A549 treated with Hydrocortisone at 1 μM for 4 hours (cell line): Measurements from ENCODE around the gene MZT2A. TPM values are rescaled to one million over a fixed set of nuclear protein-coding genes. Genes with fewer than 3 reads are reported as not detected.

Source experiments
- total RNA-seq: library from RNA; stranded (reverse); fragments of 200-300 nt; extraction: Qiagen RNA extraction; gene quantifications from 5 replicates; pipeline ENCODE4 v1.2.3, GENCODE V29; 2022

MZT2A gene
- total RNA-seq: 112 to 203 TPM (median 190 TPM) in 5 replicates

DNA sequence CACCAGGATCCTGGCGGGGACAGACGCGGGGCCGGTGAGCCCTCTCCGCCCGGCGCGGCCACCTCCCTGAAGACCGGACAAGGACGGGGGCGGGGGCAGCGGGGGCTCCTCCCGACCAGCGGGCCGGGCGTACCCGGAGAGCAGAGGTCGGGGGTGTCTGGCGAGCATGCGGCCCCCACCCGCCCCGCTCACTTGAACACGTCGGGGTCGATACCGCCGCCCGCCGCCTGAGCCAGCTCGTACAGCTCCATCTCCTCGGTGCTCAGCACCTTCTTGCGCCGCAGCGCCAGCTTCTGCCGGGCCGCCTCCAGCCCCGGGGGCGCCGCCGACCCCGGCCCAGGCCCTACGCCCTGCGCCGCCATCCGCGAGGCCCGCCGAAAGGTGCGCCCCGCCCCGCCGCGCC is at the start of gene MZT2A:
Gene MZT2A (minus strand): TSS at position 383 of the 403 bp plus-strand sequence. CDS start 21 bp downstream, at position 362.

DNA sequence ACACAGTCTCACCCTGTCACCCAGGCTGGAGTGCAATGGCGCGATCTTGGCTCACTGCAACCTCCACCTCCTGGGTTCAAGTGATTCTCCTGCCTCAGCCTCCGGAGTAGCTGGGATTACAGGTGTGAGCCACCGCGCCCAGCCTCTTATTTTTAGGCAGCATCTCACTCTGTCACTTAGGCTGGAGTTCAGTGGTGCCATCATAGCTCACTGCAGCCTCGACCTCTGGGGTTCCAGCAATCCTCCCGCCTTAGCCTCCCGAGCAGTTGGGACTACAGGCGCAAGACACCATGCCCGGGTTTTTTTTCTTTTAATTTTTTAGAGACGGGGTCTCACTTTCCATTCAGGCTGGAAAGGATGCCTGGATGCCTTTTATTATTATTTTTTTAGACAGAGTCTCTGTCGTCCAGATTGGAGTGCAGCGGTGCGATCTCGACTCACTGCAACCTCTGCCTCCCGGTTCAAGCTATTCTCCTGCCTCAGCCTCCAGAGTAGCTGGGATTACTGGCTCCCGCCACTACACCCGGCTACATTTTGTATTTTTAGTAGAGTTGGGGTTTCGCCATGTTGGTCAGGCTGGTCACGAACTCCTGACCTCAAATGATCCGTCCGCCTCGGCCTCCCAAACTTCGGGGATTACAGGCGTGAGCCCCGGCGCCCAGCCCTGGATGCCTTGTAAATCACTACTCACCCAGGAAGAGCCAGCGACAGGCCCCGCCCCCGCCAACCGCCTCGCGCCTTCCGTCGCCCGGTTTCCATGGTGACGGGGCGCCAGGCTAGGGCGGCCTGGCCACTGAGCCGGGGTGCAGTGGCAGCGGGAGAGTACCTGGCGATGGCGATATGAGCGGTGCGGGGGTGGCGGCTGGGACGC is 35.2 kb upstream of the MZT2A start, which contains the start of gene CCDC74A:
Gene CCDC74A (plus strand): TSS at position 758 of the 871 bp plus-strand sequence. CDS start 83 bp downstream, at position 841.

DNA sequence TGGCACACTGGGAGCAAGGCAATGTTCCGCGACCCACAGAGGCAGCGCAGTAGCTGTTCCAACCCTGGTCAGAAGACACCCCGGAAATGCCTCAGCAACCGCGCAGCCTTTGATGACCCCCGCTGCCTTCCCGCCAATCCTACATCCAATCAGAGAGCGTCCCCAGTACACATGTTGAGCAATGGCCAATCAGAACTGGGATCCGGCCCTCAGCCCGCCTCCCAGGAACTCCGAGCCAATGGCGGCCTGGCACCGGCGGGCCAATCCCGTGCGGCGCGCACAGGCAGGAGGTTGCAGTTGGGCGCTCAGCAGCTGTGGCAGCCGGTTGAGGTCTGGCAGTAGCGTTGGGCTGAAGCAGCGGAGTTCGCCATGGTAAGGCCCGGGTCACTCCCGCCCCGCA is 16.4 kb downstream of the MZT2A start, which contains the start of gene TUBA3D:
Gene TUBA3D (plus strand): TSS at position 289 of the 400 bp plus-strand sequence. CDS start 81 bp downstream, at position 370.

Other genes with a start within 250 kb of the MZT2A start
- gene RAB6D, start 128.2 kb downstream of the MZT2A start, total RNA-seq: 0.03 TPM in 2 of 5 replicates, not detected in the others
- gene TUBA3D, start 16.3 kb downstream of the MZT2A start, total RNA-seq: 5.1 to 10.0 TPM (median 5.8 TPM) in 5 replicates
- 10.7 to 15.4 TPM (median 15.0 TPM) in 5 replicates for gene CCDC74A, start 35.5 kb upstream of the MZT2A start, total RNA-seq